Measurements from ENCODE around the gene CDH1.

DNA sequence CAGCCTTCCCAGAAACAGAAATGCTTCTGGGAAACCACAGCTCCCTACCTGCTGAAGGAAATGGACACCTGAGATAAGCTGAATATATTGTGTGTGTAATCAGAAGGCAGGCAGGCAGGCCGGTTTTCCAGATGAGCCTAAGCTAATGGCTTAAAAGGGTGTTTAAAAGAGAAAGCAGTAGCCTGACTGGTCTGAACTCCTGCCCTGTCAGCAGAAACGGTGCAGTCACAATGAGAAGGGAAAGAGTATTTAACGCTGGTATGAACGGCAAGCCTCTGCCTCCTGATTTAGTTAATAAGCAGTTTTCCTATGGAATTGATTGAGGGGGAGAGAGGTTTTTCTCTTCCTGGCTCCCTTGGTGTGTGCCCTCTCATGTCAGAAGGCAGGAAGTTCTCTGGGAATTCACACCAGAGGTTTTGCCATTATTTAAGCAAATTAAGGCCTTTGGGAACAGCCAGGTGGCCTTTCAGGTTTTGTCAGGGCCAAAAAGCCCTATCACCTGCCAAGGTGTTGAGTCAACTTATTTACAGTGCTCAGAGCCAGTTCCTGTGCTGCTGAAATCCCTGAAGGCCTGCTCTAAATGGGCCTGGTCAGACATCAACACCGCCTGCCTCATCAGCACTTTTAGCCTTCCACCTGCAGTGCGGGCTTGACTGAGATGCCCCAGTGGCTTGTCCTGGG lies 41.6 kb downstream of the CDH1 start:
- TF ChIP-seq, protein P1, sequence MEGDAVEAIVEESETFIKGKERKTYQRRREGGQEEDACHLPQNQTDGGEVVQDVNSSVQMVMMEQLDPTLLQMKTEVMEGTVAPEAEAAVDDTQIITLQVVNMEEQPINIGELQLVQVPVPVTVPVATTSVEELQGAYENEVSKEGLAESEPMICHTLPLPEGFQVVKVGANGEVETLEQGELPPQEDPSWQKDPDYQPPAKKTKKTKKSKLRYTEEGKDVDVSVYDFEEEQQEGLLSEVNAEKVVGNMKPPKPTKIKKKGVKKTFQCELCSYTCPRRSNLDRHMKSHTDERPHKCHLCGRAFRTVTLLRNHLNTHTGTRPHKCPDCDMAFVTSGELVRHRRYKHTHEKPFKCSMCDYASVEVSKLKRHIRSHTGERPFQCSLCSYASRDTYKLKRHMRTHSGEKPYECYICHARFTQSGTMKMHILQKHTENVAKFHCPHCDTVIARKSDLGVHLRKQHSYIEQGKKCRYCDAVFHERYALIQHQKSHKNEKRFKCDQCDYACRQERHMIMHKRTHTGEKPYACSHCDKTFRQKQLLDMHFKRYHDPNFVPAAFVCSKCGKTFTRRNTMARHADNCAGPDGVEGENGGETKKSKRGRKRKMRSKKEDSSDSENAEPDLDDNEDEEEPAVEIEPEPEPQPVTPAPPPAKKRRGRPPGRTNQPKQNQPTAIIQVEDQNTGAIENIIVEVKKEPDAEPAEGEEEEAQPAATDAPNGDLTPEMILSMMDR (IDR thresholded peaks at IDR 0.05): no peak
- no peak for TF ChIP-seq TCF7L2 (IDR thresholded peaks at IDR 0.05; ENCODE audit: low read depth, low read length)

Measured in Panc1 (cell line).